GM19351 (cell line): Measurements from ENCODE around the gene WDTC1.
A peak's percentile ranks its signal among the peaks of the same experiment; 100 is the strongest.
"Not testable (repeated sequence)": the region's sequence is repeated elsewhere in the genome, so short reads cannot be mapped to it uniquely, and the experiment has no call there.

Experiments
- ATAC-seq: cut with Tn5 transposase; IDR thresholded peaks from one replicate; pipeline ENCODE4 v1.9.1; 2021; ENCODE audit warnings: mild to moderate bottlenecking, moderate library complexity; ENCODE audit not compliant: unreplicated experiment

WDTC1 gene, protein sequence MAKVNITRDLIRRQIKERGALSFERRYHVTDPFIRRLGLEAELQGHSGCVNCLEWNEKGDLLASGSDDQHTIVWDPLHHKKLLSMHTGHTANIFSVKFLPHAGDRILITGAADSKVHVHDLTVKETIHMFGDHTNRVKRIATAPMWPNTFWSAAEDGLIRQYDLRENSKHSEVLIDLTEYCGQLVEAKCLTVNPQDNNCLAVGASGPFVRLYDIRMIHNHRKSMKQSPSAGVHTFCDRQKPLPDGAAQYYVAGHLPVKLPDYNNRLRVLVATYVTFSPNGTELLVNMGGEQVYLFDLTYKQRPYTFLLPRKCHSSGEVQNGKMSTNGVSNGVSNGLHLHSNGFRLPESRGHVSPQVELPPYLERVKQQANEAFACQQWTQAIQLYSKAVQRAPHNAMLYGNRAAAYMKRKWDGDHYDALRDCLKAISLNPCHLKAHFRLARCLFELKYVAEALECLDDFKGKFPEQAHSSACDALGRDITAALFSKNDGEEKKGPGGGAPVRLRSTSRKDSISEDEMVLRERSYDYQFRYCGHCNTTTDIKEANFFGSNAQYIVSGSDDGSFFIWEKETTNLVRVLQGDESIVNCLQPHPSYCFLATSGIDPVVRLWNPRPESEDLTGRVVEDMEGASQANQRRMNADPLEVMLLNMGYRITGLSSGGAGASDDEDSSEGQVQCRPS

DNA sequence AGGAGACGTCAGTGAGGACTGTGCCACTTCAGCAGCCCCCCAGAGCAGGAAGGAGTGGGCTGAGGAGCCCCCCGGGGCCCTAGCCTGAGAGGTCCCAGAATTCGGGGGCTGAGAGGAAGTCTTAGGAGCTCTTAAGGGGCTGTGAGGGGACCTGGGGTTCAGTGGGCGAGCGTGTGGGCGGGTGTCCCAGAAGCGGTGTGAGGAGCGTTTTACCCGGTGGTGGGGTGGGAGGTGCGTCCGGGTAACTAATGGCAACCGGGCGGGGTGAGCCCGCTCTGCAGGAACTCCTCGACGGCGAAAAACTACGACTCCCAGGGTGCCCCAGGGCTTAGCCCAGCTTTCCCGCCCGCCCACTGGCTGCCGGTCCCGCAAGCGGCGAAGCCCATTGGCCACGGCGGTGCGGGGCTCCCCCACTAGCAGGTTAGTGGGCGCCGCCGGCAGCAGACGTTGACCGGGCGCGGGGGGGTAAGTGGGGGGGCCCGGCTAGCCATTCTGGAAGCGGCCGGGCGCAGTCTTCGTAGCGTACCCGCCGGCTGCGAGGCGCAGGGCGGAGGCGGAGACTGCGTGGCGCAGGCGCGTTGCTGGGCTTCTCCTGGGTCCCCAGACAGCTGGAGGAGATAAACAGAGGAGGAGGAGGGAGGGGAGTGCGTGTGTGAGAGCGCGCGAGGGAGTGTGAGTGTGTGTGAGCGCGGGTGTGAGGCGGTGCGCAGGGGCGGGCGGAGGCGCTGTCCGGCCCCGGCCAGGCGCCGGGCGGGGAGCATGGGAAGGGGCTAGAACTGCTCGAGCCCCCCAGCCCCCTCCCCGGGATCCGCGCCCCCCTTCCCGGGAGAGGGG is at the start of gene WDTC1:
Gene WDTC1 (plus strand): TSS at position 584 of the 834 bp plus-strand sequence. CDS start 26,423 bp downstream, outside the sequence.
- peak; percentile 91 for ATAC-seq

DNA sequence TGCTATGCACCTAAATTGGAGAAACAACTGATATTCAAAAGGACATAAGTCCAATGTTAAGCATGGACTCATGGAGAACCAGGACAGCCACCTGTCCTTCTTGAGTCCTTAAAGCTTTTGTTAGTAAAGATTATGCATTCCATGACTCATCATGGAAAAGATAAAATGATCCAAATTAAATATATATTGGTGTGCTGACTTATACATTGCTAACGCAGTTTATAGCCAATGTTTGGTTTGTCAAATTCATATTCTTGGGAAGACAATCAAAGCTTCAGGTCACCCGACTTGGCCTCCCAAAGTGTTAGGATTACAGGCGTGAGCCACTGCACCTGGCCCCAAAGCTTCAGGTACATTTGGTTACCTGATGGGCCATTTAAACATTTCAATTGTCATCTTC is 49.8 kb upstream of the WDTC1 start:
- ATAC-seq: not testable (repeated sequence)

DNA sequence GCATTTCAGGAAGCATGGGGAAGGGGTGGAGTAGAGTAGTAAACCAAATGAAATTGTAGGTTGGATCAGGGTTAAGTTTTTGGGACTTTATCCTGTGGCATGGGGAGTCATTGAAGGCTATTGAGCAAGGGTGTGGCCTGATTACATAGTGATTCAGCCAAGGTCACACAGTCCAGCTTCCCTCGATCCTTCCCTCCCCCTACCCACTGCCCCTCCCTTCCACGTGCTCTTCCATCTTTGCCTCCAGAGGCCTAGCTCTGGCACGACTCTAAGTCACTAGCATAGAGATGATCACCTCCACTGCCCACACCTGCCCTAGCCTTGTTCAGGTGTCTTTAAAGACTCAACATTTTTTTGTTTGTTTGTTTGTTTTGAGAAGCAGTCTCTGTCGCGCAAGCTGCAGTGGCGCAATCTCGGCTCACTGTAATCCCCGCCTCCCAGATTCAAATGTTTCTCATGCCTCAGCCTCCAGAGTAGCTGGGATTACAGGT is 42.3 kb upstream of the WDTC1 start:
- ATAC-seq: no peak

DNA sequence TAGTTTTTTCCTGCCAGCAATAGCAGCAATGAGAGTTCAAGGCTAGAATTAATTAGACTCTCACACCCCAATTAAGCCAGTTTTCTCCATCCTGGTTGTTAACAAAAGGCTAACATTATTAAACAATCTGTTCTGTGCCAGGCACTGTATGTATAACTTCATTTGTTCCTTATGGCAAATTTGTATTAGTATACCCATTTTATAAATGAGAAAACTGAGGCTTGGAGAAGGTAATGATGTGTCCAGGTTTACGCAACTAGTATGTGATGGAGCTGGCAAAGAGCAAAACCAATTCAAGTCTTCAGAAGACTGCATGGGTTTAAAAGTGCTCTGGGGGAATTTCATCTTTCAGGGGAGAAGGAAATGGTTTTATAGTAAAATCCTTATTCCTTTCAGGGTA is 41.2 kb upstream of the WDTC1 start:
- no peak for ATAC-seq

DNA sequence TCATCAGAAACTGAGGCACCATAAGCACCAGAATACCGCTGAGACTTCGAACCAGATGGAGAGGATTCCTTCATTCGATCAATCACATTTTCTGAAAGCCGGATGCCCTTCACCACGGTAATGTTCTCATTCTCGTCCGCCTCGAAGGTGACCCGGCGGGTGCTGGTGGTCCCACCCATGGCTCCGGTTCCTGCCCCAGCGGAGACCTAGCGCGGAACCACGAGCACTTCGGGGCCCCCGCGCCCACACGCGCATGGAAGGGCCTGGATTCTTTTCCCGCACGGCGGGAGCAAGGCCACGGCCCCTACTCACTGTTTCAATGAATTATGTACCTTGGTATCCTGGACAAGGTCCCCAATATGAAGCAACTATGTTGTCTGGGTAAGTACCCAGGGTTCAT is 33.1 kb upstream of the WDTC1 start:
- no peak for ATAC-seq

DNA sequence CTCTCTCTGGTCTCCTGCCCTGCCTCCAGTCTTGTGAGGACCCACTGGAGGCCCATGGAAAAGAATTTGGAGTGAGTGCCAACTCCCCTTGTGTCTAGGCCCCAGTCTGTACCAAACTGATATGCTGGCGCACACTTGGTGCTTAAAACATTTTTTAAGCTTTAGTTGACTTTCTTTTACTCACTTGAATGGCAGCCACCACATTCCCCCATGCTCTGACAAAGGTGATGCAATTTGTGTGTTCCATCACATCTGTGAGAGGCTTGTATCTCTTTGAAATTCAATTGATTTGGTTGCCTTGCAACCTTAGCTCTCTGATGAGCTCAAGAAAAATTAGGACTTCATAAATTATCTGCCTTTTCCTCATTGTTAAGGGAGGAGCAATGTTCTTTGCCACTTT is 30.5 kb upstream of the WDTC1 start:
- ATAC-seq: no peak

DNA sequence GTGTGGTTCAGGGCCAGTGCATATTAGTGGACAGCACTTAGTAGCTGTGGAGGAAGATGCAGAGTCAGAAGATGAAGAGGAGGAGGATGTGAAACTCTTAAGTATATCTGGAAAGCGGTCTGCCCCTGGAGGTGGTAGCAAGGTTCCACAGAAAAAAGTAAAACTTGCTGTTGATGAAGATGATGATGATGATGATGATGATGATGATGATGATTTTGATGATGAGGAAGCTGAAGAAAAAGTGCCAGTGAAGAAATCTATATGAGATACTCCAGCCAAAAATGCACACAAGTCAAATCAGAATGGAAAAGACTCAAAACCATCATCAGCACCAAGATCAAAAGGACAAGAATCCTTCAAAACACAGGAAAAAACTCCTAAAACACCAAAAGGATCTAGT is 27.2 kb upstream of the WDTC1 start:
- not testable (repeated sequence) for ATAC-seq

DNA sequence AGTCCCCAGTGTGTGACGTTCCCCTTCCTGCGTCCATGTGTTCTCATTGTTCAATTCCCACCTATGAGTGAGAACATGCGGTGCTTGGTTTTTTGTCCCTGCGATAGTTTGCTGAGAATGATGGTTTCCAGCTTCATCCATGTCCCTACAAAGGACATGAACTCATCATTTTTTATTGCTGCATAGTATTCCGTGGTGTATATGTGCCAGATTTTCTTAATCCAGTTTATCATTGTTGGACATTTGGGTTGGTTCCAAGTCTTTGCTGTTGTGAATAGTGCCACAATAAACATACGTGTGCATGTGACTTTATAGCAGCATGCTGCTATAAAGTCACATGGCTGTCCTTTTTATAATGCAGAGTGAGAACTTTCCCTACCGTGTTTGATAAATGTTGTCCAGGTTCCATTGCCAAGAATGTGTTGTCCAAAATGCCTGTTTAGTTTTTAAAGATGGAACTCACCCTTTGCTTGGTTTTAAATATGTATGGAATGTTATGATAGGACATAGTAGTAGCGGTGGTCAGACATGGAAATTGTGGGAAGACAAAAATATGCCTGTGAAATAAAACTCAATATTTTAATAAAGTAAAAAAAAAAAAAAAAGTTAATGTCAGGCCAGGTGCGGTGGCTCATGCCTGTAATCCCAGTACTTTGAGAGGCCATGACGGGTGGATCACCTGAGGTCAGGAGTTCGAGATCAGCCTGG is 26.1 kb upstream of the WDTC1 start:
- not testable (repeated sequence) for ATAC-seq

DNA sequence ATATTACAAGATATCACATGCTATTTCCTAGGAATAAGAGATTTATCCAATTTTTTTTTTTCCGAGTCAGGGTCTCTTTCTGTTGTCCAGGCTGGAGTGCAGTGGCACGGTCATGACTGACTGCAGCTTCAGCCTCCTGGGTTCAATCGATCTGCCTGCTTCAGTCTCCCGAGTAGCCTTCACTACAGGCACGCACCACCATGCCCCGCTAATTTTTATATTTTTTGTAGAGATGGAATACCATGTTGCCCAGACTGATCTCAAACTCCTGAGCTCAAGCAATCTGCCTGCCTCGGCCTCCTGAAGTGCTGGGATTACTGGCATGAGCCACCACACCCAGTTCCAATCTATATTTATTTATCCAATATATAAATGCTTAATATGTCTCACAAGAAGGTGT is 18.0 kb upstream of the WDTC1 start:
- no peak for ATAC-seq

DNA sequence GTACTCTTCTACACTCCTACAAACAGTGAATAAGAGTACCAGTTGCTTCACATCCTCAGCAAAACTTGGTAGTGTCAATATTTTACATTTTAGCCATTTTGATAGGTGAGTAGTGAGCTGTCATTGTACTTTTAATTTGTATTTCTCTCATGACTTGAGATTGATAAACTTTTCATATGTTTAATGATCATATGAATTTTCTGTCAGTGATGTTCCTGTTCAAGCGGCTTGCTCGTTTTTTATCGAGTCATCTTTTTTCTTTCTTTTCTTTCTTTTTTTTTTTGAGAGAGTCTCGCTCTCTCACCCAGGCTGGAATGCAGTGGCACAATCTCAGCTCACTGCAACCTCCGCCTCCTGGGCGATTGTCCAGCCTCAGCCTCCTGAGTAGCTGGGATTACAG is 17.0 kb upstream of the WDTC1 start:
- ATAC-seq: no peak

DNA sequence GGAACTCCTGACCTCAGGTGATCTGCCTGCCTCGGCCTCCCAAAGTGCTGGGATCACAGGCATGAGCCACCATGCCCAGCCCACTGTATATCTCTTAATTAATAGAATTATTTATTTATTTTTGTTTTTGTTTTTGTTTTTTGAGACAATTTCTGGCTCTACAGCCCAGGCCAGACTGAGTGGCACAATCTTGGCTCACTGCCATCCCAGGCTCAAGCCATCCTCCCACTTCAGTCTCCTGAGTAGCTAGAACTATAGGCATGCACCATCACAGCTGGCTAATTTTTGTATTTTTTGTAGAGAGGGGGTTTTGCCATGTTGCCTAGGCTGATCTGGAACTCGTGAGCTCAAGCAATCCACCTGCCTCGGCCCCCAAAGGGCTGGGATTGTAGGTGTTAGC is 15.7 kb upstream of the WDTC1 start:
- no peak for ATAC-seq

DNA sequence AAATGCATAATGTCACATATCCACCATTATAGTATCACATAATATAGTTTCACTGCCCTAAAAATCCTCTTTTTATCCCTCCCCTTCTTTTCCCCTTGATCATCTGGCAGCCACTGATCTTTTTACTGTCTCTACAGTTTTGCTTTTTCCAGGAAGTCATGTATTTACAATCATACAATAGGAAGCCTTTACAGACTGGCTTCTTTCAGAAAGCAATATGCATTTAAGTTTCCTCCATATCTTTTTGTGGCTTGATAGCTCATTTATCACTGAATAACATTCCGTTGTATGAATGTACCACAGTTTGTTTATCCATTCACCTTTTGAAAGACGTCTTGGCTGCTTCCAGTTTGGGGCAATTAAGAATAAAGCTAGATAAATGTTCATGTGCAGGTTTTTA is 14.3 kb upstream of the WDTC1 start:
- ATAC-seq: no peak

DNA sequence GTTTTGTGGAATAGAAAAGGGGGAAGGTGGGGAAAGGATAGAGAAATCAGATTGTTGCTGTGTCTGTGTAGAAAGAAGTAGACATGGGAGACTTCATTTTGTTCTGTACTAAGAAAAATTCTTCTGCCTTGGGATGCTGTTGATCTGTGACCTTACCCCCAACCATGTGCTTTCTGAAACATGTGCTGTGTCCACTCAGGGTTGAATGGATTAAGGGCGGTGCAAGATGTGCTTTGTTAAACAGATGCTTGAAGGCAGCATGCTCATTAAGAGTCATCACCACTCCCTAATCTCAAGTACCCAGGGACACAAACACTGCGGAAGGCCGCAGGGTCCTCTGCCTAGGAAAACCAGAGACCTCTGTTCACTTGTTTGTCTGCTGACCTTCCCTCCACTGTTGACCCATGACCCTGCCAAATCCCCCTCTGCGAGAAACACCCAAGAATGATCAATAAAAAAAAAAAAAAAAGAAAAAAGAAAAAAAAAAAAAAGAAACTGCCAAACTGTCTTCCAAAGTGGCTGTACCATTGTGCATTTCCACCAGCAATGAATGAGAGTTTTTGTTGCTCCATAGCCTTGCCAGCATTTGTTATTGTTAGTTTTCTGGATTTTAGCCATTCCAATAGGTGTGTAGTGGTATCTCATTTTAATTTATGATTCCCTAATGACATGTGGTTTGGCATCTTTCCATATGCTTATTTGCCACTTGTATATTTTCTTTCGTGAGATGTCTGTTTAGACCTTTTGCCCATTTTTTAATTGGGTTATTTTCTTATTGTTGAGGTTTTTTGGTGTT is 13.5 kb upstream of the WDTC1 start:
- ATAC-seq: not testable (repeated sequence)

DNA sequence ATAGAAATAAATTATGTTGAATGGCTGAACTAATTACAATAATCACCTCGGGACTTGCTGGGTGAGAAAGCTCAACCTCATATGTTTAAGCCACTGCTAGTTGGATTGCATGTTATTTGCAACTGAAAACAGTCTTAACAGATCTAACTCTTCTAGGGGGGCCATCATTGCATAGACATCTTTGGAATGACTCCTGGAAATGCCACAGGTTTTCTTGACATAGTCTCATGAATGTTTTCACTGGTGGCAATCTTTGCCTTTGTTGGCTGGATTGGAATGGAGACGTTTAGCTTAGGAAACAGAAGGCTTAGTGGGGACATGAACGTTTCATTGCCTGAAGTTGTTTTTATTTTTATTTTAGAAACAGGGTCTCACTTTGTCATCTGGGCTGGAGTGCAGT is 8.8 kb upstream of the WDTC1 start:
- no peak for ATAC-seq

DNA sequence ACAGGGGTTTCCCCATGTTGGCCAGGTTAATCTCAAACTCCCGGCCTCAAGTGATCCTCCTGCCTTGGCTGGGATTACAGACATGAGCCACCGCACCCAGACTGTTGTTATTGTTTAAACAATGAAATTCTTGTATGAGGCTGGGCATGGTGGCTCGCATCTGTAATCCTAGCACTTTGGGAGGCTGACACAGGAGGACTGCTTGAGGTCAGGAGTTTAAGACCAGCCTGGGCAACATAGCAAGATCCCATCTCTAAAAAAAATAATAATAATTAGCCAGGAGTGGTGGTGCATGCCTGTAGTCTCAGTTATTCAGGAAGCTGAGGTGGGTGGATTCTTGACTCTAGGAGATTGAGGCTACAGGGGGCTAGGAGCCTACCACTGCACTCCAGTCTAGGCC is 6.7 kb upstream of the WDTC1 start:
- ATAC-seq: no peak

DNA sequence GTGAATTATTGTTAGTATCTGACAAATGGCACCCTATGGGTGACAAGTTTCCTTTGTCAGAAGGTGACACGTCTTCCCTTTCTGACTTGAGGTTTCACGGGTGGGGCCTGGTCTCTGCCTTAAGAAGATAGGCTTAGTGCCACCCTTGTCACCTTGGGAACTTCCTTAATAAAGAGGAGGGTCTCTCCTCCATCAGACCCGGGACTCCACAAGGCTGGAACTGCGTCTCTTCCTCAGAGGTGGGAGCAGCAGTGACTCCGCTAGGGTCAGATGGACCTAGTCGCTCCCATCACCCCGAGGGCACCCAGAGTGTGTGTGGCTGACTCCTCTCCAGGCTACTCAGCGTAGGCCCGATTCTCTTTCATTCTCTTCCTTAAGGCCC is 774 bp upstream of the WDTC1 start:
- no peak for ATAC-seq

DNA sequence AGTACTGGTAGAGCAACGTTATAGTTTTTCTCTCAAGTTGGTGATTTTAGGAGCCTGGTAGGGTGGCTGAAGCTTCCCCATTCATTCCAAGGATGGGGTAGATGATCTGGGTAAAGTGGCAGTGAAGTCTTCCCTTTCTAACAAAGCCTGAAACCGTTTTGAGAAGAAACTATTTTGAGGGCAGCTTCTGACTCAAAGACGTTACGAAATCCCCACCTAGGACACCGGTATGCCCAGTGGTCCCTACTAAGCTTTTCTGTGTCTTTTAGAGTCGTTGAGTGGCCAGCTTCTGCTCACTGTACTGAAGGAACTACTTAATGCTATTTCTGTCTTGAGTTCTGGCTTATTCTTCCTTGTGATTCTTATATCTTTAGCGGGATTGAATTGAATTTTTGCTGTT is 1.4 kb downstream of the WDTC1 start:
- no peak for ATAC-seq

DNA sequence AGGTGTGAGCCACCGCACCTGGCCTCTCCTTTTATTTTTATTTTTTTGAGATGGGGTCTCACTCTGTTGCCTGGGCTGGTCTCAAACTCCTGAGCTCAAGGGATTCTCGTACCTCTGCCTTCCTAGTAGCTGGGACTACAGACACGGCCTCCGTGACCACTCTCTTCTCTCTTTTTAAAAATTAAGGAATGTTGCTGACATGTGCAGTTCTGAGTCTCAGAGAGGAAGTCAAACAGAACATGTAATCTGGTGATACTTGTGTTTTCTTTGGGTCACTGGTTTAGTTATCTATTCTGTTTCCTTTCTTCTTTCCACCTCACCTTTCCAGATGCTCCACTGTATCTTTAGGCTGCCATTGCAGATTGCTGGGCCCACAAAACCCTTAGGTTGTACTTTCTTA is 2.7 kb downstream of the WDTC1 start:
- no peak for ATAC-seq

DNA sequence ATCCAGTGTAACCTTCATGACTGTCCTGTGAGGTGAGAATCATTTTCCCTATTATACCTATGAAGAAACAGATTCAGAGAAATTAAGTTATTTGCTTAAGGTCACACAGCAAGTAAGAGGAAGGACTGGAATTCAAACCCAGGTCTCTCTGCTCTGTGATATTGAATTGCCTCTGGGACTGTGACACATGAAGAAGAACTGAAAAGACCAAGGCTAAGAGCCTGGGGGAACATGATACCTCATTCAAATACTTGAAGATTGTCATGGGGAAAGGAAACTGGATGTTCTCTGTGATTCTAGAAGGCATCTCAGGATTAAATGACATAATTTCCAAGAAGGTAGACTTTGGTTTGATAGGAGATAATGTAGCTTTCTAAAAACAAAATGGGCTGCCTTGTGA is 3.6 kb downstream of the WDTC1 start:
- ATAC-seq: no peak

DNA sequence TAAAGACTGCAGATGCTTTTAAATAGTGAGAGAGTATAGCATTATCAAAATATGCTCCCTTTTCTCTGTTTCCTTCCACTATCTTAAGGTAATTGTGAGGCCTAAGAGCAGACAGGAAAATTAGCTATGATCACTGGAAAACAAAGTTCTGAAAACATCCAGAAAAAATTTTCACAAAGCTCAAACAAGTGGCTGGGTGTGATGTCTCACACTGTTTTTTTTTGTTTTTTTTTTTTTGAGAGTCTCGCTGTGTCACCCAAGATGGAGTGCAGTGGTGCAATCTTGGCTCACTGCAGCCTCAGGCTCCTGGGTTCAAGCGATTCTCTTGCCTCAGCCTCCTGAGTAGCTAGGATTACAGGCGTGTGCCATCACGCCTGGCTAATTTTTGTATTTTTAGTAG is 7.2 kb downstream of the WDTC1 start:
- ATAC-seq: no peak
